Measurements from ENCODE around the gene APOO.

DNA sequence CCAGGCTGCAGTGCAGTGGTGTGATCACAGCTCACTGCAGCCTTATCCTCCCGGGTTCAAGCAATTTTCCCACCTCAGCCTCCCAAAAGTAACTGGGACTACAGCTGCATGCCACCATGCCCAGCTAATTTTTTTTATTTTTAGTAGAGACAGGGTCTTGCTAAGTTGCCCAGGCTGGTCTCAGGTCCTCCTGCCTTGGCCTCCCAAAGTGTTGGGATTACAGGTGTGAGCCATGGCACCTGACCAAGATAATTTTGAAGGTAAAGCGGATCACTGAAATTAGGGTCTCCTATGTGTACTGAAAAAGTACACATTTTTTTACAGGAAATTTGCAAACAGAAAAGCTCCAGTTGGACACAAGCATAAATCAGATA, 120.0 kb downstream of the APOO start:
- TF ChIP-seq CTCF (IDR thresholded peaks at IDR 0.05; ENCODE audit: low read length) (no peak), EZH2 (IDR thresholded peaks at IDR 0.05; ENCODE audit: borderline replicate concordance, low read length) (no peak)

Data from OCI-LY1 (cell line).